Central memory CD8-positive, alpha-beta T cell (primary cell): Measurements from ENCODE around the gene POLA1.

Experiments used
- ATAC-seq: fragments of 150-1000 bp; cut with Tn5 transposase; replicated peaks from 2 replicates; pipeline ENCODE4 v1.10.0; 2022; ENCODE audit warnings: mild to moderate bottlenecking, moderate FRiP score, moderate number of reproducible peaks; ENCODE audit not compliant: poor library complexity, severe bottlenecking; ENCODE audit errors: extremely low read depth
- DNase-seq, 2 donors: peaks; one replicate each; pipeline ENCODE4 v3.0.0; 2021; ENCODE audit warnings: low spot score in 2 of 2
- H3K27ac Mint-ChIP-seq: one replicate; pipeline ENCODE4 v1.8.0; 2022; ENCODE audit warnings: low read depth, mild to moderate bottlenecking, moderate library complexity, mixed read lengths
- H3K27me3 Mint-ChIP-seq: one replicate; pipeline ENCODE4 v1.8.0; 2022; ENCODE audit warnings: mixed read lengths
- H3K36me3 Mint-ChIP-seq: one replicate; pipeline ENCODE4 v1.8.0; 2022; ENCODE audit warnings: mild to moderate bottlenecking, moderate library complexity, mixed read lengths; ENCODE audit not compliant: insufficient read depth
- H3K4me1 Mint-ChIP-seq: one replicate; pipeline ENCODE4 v1.8.0; 2022; ENCODE audit warnings: mixed read lengths
- H3K4me3 Mint-ChIP-seq: one replicate; pipeline ENCODE4 v1.8.0; 2022; ENCODE audit warnings: mild to moderate bottlenecking, moderate library complexity, mixed read lengths
- H3K9me3 Mint-ChIP-seq: one replicate; pipeline ENCODE4 v1.8.0; 2022; ENCODE audit warnings: mixed read lengths

Gene POLA1

DNA sequence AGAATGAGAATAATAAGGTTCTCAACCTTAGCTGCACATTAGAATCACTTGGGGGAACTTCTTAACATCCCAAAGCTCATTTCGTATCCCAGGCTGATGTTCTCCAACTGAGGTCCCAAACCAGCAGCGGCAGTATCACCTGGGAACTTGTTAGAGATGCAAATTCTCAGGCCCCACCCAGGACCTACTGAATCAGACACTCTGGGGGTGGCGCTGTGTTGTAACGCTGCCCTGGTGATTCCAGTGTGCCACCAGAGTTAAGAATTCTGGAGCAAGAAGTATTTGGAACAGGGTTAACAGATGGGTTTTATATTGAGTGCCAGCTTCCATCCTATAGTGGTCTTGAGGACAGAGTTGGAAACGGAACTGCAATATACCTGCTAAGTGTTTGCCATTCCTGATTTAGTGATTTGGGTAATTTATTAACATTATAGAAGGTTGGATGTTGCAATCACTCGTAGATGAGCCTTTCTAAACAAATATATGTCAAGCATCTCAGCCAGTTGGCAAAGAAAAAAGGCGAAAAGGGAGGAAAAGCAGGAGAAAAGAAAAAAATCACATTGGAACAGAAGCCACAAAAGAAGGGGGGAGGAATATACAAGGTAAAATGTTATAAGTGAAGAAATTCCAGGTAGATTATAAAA lies 181.0 kb downstream of the POLA1 start:
- H3K9me3 Mint-ChIP-seq: no peaks in the 10 kb centered on the region
- H3K27ac Mint-ChIP-seq: peak overlapping the region; percentile 37
- no peaks in the 10 kb centered on the region for H3K27me3 Mint-ChIP-seq
- ATAC-seq (no peak), DNase-seq (no peak)
- H3K36me3 Mint-ChIP-seq: peaks cover 3% of the 10 kb centered on the region
- H3K4me3 Mint-ChIP-seq: no peak overlapping the region
- no peaks in the 10 kb centered on the region for H3K4me1 Mint-ChIP-seq

- no peak for DNase-seq
- no peak for ATAC-seq
- Mint-ChIP-seq H3K4me1 (no peaks in the 10 kb centered on the region), H3K27ac (no peak overlapping the region), H3K9me3 (no peaks in the 10 kb centered on the region), H3K27me3 (no peaks in the 10 kb centered on the region), H3K36me3 (peaks cover 3% of the 10 kb centered on the region), H3K4me3 (no peak overlapping the region)
These were observed 183.0 kb downstream of the POLA1 start for GRCh38 chrX:24876530-24877287.

DNA sequence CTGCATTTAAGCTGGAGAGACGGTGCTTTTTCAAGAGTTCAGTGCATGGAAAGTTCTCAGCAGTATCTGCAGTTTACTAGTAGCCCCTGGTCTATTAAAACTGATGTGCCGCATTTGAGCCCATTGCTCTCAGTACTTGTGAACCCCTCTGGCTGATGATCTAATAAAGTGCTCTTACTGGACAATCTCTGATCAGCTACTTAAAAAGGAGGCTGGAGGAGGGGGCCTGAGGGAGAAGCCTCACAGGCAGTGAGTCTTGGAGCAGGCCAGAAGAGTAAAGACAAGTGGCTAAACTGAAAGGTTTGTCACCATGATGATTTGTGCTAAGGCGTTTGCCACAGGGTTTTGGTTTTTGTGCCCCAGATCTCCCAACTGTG lies 183.6 kb downstream of the POLA1 start:
- DNase-seq (no peak), ATAC-seq (no peak)
- H3K9me3 Mint-ChIP-seq: no peaks in the 10 kb centered on the region
- H3K36me3 Mint-ChIP-seq: peaks cover 3% of the 10 kb centered on the region
- no peak overlapping the region for H3K4me3 Mint-ChIP-seq
- H3K27me3 Mint-ChIP-seq: no peaks in the 10 kb centered on the region
- no peak overlapping the region for H3K27ac Mint-ChIP-seq
- no peaks in the 10 kb centered on the region for H3K4me1 Mint-ChIP-seq

DNA sequence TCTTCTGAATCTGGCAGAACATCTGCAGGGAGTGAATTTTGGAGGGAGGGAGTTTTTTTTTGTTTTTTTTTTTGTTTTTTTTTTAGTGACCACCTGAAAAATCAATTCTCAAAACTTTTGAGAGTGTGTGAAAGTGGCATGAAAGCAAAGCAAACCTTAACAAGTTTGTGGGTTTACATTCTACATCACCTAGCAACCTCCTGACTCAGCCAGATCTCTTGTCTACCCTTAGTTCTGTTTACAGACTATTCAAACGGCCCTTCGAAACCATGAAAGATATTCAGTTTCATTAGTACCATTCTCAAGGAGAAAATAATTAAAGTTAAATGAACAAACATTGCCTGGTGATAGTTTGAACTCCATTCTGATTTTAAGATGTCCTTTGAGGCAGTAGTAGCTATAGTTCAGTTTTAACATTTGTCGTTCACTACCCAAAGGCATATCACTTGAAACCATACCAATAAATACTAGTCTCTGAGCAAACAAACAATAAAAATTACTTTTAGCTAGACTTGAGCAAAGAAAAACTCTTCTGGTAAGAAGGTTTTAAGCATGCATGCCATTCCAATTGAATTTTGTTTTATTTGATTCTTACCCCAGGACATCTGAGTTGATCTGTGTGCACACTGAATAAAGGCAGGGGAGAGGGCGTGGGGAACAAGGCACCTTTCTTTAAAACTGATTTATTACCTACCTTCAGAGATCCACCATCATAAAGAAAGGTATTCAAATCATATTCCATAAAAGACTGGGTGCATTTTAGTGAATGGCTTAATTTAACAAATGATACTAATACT lies 184.3 kb downstream of the POLA1 start:
- no peak overlapping the region for H3K27ac Mint-ChIP-seq

GRCh38 chrX:24879679-24880078 lies 186.0 kb downstream of the POLA1 start:
- H3K27me3 Mint-ChIP-seq: no peaks in the 10 kb centered on the region
- no peak overlapping the region for H3K4me3 Mint-ChIP-seq
- H3K9me3 Mint-ChIP-seq: no peaks in the 10 kb centered on the region
- no peaks in the 10 kb centered on the region for H3K4me1 Mint-ChIP-seq
- ATAC-seq (no peak), DNase-seq (no peak)
- H3K36me3 Mint-ChIP-seq: peaks cover 2% of the 10 kb centered on the region
- H3K27ac Mint-ChIP-seq: no peak overlapping the region

More for the DNA sequence above, 184.3 kb downstream of the POLA1 start:
- H3K4me1 Mint-ChIP-seq: no peaks in the 10 kb centered on the region
- no peak for DNase-seq
- ATAC-seq: no peak
- no peaks in the 10 kb centered on the region for H3K9me3 Mint-ChIP-seq
- no peaks in the 10 kb centered on the region for H3K27me3 Mint-ChIP-seq
- H3K4me3 Mint-ChIP-seq: no peak overlapping the region
- H3K36me3 Mint-ChIP-seq: peaks cover 3% of the 10 kb centered on the region

DNA sequence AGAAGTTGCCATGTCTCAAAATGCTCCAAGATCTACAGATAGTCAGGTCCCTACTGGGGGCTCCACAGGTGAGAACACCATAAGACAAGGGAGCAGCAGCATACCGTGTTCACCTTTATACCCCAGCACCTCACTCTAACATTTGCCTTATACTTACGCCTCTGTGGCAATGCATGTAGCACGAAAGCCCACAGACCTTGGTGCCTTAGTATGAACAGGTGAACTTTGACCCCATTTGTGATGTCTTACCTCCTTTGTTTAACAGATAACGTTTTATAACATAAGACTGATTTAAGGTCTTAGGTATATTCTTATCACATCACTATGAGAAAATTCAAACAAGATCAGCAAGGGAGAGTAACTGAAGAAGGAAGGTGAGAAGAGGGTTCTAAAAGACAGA lies 193.2 kb downstream of the POLA1 start:
- Mint-ChIP-seq H3K36me3 (no peaks in the 10 kb centered on the region), H3K4me3 (no peak overlapping the region), H3K27ac (no peak overlapping the region), H3K4me1 (no peaks in the 10 kb centered on the region), H3K27me3 (no peaks in the 10 kb centered on the region), H3K9me3 (no peaks in the 10 kb centered on the region)
- DNase-seq (no peak), ATAC-seq (no peak)

DNA sequence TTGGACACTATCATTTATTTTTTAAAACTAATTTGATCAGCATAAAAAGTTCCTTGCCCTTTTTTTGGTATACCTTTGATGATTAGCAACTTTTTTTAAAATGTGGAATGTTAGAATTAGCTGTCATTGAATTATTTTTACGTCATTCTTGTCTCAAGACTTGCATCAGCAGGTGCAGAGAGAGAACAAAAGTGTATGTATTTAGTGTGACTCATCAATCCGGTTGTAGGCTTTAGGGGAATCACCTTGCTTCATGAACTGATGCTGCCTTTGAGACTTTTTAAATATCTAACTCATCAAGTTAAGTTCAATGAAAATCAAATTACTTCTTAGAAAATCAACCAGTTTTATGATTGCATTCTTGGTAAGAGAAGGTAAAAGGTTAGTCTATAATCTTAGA lies 197.0 kb downstream of the POLA1 start:
- no peak overlapping the region for H3K4me3 Mint-ChIP-seq
- H3K27me3 Mint-ChIP-seq: no peaks in the 10 kb centered on the region
- DNase-seq (no peak), ATAC-seq (no peak)
- no peak overlapping the region for H3K27ac Mint-ChIP-seq
- no peaks in the 10 kb centered on the region for H3K36me3 Mint-ChIP-seq
- H3K9me3 Mint-ChIP-seq: no peaks in the 10 kb centered on the region
- no peaks in the 10 kb centered on the region for H3K4me1 Mint-ChIP-seq

DNA sequence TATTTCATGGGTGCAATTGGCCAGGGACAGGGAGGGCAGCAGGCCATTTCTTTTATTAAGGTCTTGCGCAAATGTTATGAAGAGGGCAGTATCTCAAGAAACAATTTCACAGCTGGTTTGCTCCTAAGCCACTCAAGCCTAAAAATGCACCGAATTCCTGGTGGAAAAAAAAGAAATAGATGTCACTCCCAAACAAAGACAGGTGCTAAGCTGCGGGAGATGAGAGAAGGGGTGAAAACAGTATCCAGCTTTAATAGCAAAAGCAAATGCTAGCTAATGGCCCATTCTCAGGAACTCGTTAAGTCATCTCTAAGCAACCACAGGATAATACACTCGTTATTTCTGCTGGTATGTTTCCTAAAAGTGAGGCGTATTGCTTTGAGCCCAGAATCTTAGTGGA lies 205.7 kb downstream of the POLA1 start:
- Mint-ChIP-seq H3K4me1 (no peaks in the 10 kb centered on the region), H3K27ac (no peak overlapping the region), H3K36me3 (peaks cover 4% of the 10 kb centered on the region), H3K9me3 (no peaks in the 10 kb centered on the region), H3K27me3 (no peaks in the 10 kb centered on the region), H3K4me3 (no peak overlapping the region)
- DNase-seq: no peak
- ATAC-seq: no peak

DNA sequence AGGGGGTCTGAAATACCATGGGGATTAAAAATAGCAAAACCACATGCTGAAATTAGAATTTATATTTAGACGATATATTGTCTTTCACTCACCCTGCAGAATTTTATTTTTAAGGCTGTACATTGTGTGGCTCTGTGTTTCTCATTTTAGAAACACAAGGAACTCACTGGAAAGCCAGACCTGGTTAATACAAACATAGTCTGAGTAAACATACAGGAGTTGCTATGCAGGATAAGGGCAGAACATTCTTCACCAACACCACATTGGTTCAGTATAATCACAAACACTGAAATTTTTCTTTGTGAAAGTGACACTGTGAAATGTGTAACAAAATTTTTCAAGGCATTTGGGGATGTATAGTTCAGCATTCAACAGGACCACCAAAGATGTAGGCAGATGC lies 206.5 kb downstream of the POLA1 start:
- ATAC-seq (no peak), DNase-seq (no peak)
- H3K4me3 Mint-ChIP-seq: no peak overlapping the region
- H3K27me3 Mint-ChIP-seq: no peaks in the 10 kb centered on the region
- no peak overlapping the region for H3K27ac Mint-ChIP-seq
- H3K36me3 Mint-ChIP-seq: peaks cover 4% of the 10 kb centered on the region
- no peaks in the 10 kb centered on the region for H3K9me3 Mint-ChIP-seq
- H3K4me1 Mint-ChIP-seq: no peaks in the 10 kb centered on the region

GRCh38 chrX:24902806-24903205 lies 209.1 kb downstream of the POLA1 start:
- DNase-seq (no peak), ATAC-seq (no peak)
- H3K4me3 Mint-ChIP-seq: no peak overlapping the region
- peaks cover 2% of the 10 kb centered on the region for H3K36me3 Mint-ChIP-seq
- no peaks in the 10 kb centered on the region for H3K4me1 Mint-ChIP-seq
- H3K27ac Mint-ChIP-seq: no peak overlapping the region
- H3K27me3 Mint-ChIP-seq: no peaks in the 10 kb centered on the region
- no peaks in the 10 kb centered on the region for H3K9me3 Mint-ChIP-seq

- no peaks in the 10 kb centered on the region for H3K9me3 Mint-ChIP-seq
- ATAC-seq (no peak), DNase-seq (no peak)
- H3K36me3 Mint-ChIP-seq: no peaks in the 10 kb centered on the region
- no peak overlapping the region for H3K27ac Mint-ChIP-seq
- no peak overlapping the region for H3K4me3 Mint-ChIP-seq
- H3K4me1 Mint-ChIP-seq: no peaks in the 10 kb centered on the region
- H3K27me3 Mint-ChIP-seq: no peaks in the 10 kb centered on the region
These were observed 225.0 kb downstream of the POLA1 start for GRCh38 chrX:24918715-24919114.

GRCh38 chrX:24920769-24921168 lies 227.1 kb downstream of the POLA1 start:
- Mint-ChIP-seq H3K4me1 (no peaks in the 10 kb centered on the region), H3K4me3 (no peak overlapping the region), H3K36me3 (peaks cover 3% of the 10 kb centered on the region), H3K27ac (no peak overlapping the region), H3K9me3 (no peaks in the 10 kb centered on the region), H3K27me3 (no peaks in the 10 kb centered on the region)
- no peak for ATAC-seq
- no peak for DNase-seq

DNA sequence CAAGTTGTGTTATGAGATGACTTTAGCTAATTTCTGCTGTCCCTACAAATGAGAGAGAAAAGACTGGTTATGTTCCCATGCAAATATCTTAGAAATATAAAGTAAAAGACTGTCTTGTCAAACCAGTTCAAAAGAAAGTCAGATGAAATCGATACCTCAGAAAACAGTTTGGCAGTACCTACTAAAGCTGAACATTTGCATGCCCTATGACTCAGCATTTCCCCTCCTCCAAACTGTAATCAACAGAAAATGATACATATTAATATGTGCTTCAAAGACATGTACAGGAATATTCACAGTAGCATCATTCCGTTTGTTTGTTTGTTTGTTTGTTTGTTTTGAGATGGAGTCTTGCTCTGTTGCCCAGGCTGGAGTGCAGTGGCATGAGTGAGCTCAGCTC lies 231.7 kb downstream of the POLA1 start:
- Mint-ChIP-seq H3K4me3 (no peak overlapping the region), H3K27me3 (no peaks in the 10 kb centered on the region), H3K27ac (no peak overlapping the region), H3K36me3 (peaks cover 3% of the 10 kb centered on the region), H3K4me1 (no peaks in the 10 kb centered on the region), H3K9me3 (no peaks in the 10 kb centered on the region)
- no peak for DNase-seq
- ATAC-seq: no peak
